WTC11 (cell line): ENCODE data around the gene RASD1. TPM values are rescaled to one million over a fixed set of nuclear protein-coding genes. Genes with fewer than 3 reads are reported as not detected.

Experiments used
- ATAC-seq: fragments of 200-7000 bp; cut with Tn5 transposase; 2 replicates; pipeline ENCODE4 v1.10.0; 2021; ENCODE audit warnings: mild to moderate bottlenecking, moderate library complexity
- CTCF ChIA-PET: fragments of 300-600 bp; sonication (Branson Sonifier 250); formaldehyde crosslinking; loops from one replicate; lab custom pipeline; 2021; ENCODE audit warnings: antibody characterized with exemption; lab: Charles Lee
- POLR2A ChIA-PET: fragments of 350-600 bp; sonication (Branson Sonifier 250); formaldehyde crosslinking; loops from one replicate; lab custom pipeline; 2021; ENCODE audit warnings: antibody characterized with exemption; lab: Charles Lee
- DNase-seq: peaks from one replicate; pipeline ENCODE4 v3.0.0; 2021; ENCODE audit warnings: low spot score
- H3K27ac Mint-ChIP-seq: 2 replicates; pipeline ENCODE4 v1.8.0; 2021; ENCODE audit warnings: mixed read lengths
- H3K27me3 Mint-ChIP-seq: 2 replicates; pipeline ENCODE4 v1.8.0; 2021; ENCODE audit warnings: low read depth, mild to moderate bottlenecking, moderate library complexity, mixed read lengths
- H3K36me3 Mint-ChIP-seq: 2 replicates; pipeline ENCODE4 v1.8.0; 2021; ENCODE audit warnings: mixed read lengths
- H3K4me1 Mint-ChIP-seq: 2 replicates; pipeline ENCODE4 v1.8.0; 2022; ENCODE audit warnings: mixed read lengths
- H3K4me3 Mint-ChIP-seq: 2 replicates; pipeline ENCODE4 v1.8.0; 2021; ENCODE audit warnings: mild to moderate bottlenecking, moderate library complexity, mixed read lengths
- H3K9me3 Mint-ChIP-seq: 2 replicates; pipeline ENCODE4 v1.8.0; 2021; ENCODE audit warnings: mixed read lengths
- ATF1 ChIP-seq: sonication (generic); formaldehyde crosslinking; IDR thresholded peaks from 2 replicates; pipeline ENCODE4 v1.8.1; 2023; ENCODE audit warnings: mild to moderate bottlenecking, moderate library complexity, missing genetic modification reagents
- CTCF ChIP-seq: fragments of 200-600 bp; IDR thresholded peaks from 2 replicates; pipeline ENCODE4 v1.8.0; 2022; ENCODE audit warnings: antibody characterized with exemption
- FOXP1 ChIP-seq: sonication (generic); formaldehyde crosslinking; IDR thresholded peaks from 2 replicates; pipeline ENCODE4 v1.8.0; 2022; ENCODE audit warnings: missing genetic modification reagents, mild to moderate bottlenecking, moderate library complexity, borderline replicate concordance
- IRF1 ChIP-seq: sonication (generic); formaldehyde crosslinking; IDR thresholded peaks from 2 replicates; pipeline ENCODE4 v1.8.0; 2023; ENCODE audit warnings: missing genetic modification reagents
- JAZF1 ChIP-seq: fragments of 250-450 bp; sonication (Bioruptor Pico); IDR thresholded peaks from 2 replicates; pipeline ENCODE4 v1.9.0; 2021; ENCODE audit warnings: moderate library complexity, mild to moderate bottlenecking, inconsistent platforms
- MXD4 ChIP-seq: fragments of 250-450 bp; sonication (Bioruptor Pico); IDR thresholded peaks from 2 replicates; pipeline ENCODE4 v1.8.0; 2021; ENCODE audit warnings: mild to moderate bottlenecking, moderate library complexity, borderline replicate concordance
- NFYB ChIP-seq: sonication (generic); formaldehyde crosslinking; conservative IDR thresholded peaks from 2 replicates; pipeline ENCODE4 v1.8.0; 2022; ENCODE audit warnings: low read depth, missing genetic modification reagents
- OVOL2 ChIP-seq: fragments of 250-450 bp; sonication (Bioruptor Pico); IDR thresholded peaks from 2 replicates; pipeline ENCODE4 v1.9.0; 2021; ENCODE audit warnings: mild to moderate bottlenecking, borderline replicate concordance
- USF2 ChIP-seq: sonication (generic); formaldehyde crosslinking; IDR thresholded peaks from 2 replicates; pipeline ENCODE4 v1.8.1; 2023; ENCODE audit warnings: mild to moderate bottlenecking, missing genetic modification reagents, moderate library complexity
- ZBTB21 ChIP-seq: sonication (generic); formaldehyde crosslinking; IDR thresholded peaks from 2 replicates; pipeline ENCODE4 v1.8.1; 2023; ENCODE audit warnings: mild to moderate bottlenecking, missing genetic modification reagents, borderline replicate concordance
- ZNF121 ChIP-seq: sonication (generic); formaldehyde crosslinking; IDR thresholded peaks from 2 replicates; pipeline ENCODE4 v1.8.0; 2023; ENCODE audit warnings: missing genetic modification reagents
- ZNF317 ChIP-seq: sonication (generic); formaldehyde crosslinking; IDR thresholded peaks from 2 replicates; pipeline ENCODE4 v1.8.1; 2023; ENCODE audit warnings: low read depth, mild to moderate bottlenecking, moderate library complexity, missing genetic modification reagents, borderline replicate concordance
- total RNA-seq: library from RNA; stranded (reverse); gene quantifications from 3 replicates; pipeline ENCODE4 v1.2.3, GENCODE V29; 2021
- TF ChIP-seq, protein P1 (sequence below): sonication (generic); formaldehyde crosslinking; IDR thresholded peaks from 2 replicates; pipeline ENCODE4 v1.8.1; 2023; ENCODE audit warnings: mild to moderate bottlenecking, missing genetic modification reagents
- TF ChIP-seq, protein P2 (sequence below): sonication (generic); formaldehyde crosslinking; IDR thresholded peaks from 2 replicates; pipeline ENCODE4 v1.8.0; 2023; ENCODE audit warnings: mild to moderate bottlenecking, missing genetic modification reagents
- TF ChIP-seq, protein P3 (sequence below): sonication (generic); formaldehyde crosslinking; IDR thresholded peaks from 2 replicates; pipeline ENCODE4 v1.8.1; 2022; ENCODE audit warnings: low read depth, missing genetic modification reagents, borderline replicate concordance
- TF ChIP-seq, protein P4 (sequence below): sonication (generic); formaldehyde crosslinking; IDR thresholded peaks from 2 replicates; pipeline ENCODE4 v1.8.1; 2023; ENCODE audit warnings: mild to moderate bottlenecking, missing genetic modification reagents

RASD1 gene
- total RNA-seq, 1 experiment from 2014 or later, result 5.1 TPM

DNA sequence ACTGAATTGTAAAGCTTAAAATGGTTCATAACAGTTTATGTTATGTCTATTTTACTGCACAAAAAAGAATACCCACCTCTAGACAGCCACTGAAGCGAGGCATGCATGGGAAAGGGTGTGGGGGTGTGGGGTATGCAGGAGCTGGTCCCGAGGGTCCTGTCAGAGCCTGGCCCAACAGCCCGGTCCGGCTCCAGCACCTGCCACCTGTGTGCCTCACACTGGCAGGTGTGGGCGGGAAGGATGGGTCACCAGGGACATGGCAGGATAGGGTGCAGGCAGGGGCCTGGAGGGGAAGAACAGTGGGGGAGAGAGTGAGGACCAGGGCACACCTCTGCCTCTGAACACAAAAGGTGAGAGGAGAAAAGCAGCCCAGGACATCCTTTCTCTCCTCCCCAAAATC is 22.8 kb upstream of the RASD1 start:
- no peak for ATAC-seq
- ChIA-PET POLR2A (interaction anchor here (0.5 kb wide), 1 partner anchor 23 kb away, joined by 3 read pairs; the partner anchor contains the start of gene RASD1), CTCF (interaction anchor here (0.6 to 1.5 kb wide), 3 partner anchors 23 to 105 kb away, joined by 3 read pairs; no protein-coding TSS in a partner anchor)
- H3K27me3 Mint-ChIP-seq, result no peaks in the 10 kb centered on the region
- no peaks in the 10 kb centered on the region; the same call in 1 of the 2 replicates for H3K36me3 Mint-ChIP-seq
- no peak for DNase-seq
- 0 out of 2 replicates have a peak, but pooled peaks cover 2% of the 10 kb centered on the region for H3K9me3 Mint-ChIP-seq
- no peak overlapping the region for H3K27ac Mint-ChIP-seq
- no peak for TF ChIP-seq OVOL2 (CRISPR knock-in tag)
- no peak for TF ChIP-seq JAZF1 (CRISPR knock-in tag)
- TF ChIP-seq ATF1 (CRISPR knock-in tag), result no peak
- no peak for TF ChIP-seq MXD4 (CRISPR knock-in tag)
- TF ChIP-seq ZBTB21, result no peak
- TF ChIP-seq, protein P1, sequence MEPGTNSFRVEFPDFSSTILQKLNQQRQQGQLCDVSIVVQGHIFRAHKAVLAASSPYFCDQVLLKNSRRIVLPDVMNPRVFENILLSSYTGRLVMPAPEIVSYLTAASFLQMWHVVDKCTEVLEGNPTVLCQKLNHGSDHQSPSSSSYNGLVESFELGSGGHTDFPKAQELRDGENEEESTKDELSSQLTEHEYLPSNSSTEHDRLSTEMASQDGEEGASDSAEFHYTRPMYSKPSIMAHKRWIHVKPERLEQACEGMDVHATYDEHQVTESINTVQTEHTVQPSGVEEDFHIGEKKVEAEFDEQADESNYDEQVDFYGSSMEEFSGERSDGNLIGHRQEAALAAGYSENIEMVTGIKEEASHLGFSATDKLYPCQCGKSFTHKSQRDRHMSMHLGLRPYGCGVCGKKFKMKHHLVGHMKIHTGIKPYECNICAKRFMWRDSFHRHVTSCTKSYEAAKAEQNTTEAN, result no peak
- TF ChIP-seq, protein P2, sequence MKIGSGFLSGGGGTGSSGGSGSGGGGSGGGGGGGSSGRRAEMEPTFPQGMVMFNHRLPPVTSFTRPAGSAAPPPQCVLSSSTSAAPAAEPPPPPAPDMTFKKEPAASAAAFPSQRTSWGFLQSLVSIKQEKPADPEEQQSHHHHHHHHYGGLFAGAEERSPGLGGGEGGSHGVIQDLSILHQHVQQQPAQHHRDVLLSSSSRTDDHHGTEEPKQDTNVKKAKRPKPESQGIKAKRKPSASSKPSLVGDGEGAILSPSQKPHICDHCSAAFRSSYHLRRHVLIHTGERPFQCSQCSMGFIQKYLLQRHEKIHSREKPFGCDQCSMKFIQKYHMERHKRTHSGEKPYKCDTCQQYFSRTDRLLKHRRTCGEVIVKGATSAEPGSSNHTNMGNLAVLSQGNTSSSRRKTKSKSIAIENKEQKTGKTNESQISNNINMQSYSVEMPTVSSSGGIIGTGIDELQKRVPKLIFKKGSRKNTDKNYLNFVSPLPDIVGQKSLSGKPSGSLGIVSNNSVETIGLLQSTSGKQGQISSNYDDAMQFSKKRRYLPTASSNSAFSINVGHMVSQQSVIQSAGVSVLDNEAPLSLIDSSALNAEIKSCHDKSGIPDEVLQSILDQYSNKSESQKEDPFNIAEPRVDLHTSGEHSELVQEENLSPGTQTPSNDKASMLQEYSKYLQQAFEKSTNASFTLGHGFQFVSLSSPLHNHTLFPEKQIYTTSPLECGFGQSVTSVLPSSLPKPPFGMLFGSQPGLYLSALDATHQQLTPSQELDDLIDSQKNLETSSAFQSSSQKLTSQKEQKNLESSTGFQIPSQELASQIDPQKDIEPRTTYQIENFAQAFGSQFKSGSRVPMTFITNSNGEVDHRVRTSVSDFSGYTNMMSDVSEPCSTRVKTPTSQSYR (CRISPR knock-in tag), result no peak
- TF ChIP-seq, protein P3, sequence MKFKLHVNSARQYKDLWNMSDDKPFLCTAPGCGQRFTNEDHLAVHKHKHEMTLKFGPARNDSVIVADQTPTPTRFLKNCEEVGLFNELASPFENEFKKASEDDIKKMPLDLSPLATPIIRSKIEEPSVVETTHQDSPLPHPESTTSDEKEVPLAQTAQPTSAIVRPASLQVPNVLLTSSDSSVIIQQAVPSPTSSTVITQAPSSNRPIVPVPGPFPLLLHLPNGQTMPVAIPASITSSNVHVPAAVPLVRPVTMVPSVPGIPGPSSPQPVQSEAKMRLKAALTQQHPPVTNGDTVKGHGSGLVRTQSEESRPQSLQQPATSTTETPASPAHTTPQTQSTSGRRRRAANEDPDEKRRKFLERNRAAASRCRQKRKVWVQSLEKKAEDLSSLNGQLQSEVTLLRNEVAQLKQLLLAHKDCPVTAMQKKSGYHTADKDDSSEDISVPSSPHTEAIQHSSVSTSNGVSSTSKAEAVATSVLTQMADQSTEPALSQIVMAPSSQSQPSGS, result no peak
- no peak for TF ChIP-seq USF2 (CRISPR knock-in tag)
- TF ChIP-seq FOXP1, result no peak
- TF ChIP-seq, protein P4, sequence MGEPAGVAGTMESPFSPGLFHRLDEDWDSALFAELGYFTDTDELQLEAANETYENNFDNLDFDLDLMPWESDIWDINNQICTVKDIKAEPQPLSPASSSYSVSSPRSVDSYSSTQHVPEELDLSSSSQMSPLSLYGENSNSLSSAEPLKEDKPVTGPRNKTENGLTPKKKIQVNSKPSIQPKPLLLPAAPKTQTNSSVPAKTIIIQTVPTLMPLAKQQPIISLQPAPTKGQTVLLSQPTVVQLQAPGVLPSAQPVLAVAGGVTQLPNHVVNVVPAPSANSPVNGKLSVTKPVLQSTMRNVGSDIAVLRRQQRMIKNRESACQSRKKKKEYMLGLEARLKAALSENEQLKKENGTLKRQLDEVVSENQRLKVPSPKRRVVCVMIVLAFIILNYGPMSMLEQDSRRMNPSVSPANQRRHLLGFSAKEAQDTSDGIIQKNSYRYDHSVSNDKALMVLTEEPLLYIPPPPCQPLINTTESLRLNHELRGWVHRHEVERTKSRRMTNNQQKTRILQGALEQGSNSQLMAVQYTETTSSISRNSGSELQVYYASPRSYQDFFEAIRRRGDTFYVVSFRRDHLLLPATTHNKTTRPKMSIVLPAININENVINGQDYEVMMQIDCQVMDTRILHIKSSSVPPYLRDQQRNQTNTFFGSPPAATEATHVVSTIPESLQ (CRISPR knock-in tag), result no peak
- TF ChIP-seq ZNF317 (CRISPR knock-in tag), result no peak
- no peak for TF ChIP-seq ZNF121 (CRISPR knock-in tag)
- TF ChIP-seq IRF1 (CRISPR knock-in tag), result no peak
- peaks cover 41% of the 10 kb centered on the region for H3K4me1 Mint-ChIP-seq
- H3K4me3 Mint-ChIP-seq, result no peak overlapping the region

DNA sequence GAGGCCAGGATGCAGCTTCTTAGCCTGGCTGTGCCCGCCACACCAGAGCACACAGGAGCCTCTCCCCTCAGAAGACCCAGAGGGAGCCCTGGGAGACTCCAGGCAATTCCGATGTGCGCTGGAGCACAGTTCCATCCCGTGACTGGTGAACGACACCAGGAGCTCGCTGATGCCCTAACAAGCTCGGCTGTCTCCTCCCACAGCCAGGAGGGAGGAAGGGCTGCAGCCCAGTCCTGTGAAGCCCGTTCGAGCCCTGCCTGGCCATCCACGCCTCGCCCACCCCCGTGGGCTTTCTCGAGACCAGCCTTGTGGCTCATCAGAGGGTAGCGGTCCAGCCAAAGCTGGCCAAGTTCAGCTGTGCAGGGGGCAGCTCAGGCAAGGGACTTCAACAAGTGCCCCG is 21.8 kb upstream of the RASD1 start:
- ChIA-PET POLR2A (no interaction called here), CTCF (interaction anchor here (1.1 to 1.5 kb wide), 3 partner anchors 21 to 96 kb away, joined by 3 to 5 read pairs (median 3); no protein-coding TSS in a partner anchor)
- Mint-ChIP-seq H3K4me3 (no peak overlapping the region), H3K9me3 (no peaks in the 10 kb centered on the region), H3K27ac (no peak overlapping the region), H3K4me1 (peaks cover 33% of the 10 kb centered on the region), H3K27me3 (no peaks in the 10 kb centered on the region), H3K36me3 (no peaks in the 10 kb centered on the region)
- DNase-seq (no peak), ATAC-seq (no peak)
- TF ChIP-seq FOXP1 (no peak), NFYB (CRISPR knock-in tag) (no peak), CTCF (no peak)
- TF ChIP-seq, protein P3, result no peak
